Heart right ventricle (tissue), 16 donors: Measurements from ENCODE around the gene TM4SF1. TPM values are rescaled to one million over a fixed set of nuclear protein-coding genes. Genes with fewer than 3 reads are reported as not detected.

Experiments used
- ATAC-seq, 8 donors: fragments of 200-7000 bp; cut with Tn5 transposase; one replicate each; pipeline ENCODE4 v1.9.1; 2020; ENCODE audit warnings: mild to moderate bottlenecking in 8 of 8, moderate library complexity in 8 of 8, moderate number of reproducible peaks in 1 of 8
- DNase-seq, 2 donors: peaks; one replicate each; pipeline ENCODE4 v3.0.0-alpha.2; 2020
- H3K27ac ChIP-seq, 10 donors: fragments of 200-600 bp; sonication (generic) in 2 of 10; one replicate each; pipeline versions ENCODE4 v1.5.0 to v1.8.0; 2020 to 2022; ENCODE audit warnings: mild to moderate bottlenecking in 3 of 10
- H3K27me3 ChIP-seq, 7 donors: fragments of 200-600 bp; one replicate each; pipeline ENCODE4 v1.8.0; 2021 to 2022; ENCODE audit warnings: mild to moderate bottlenecking in 2 of 7
- H3K36me3 ChIP-seq, 9 donors: fragments of 200-600 bp; sonication (generic) in 1 of 9; one replicate each; pipeline versions ENCODE4 v1.5.0 to v1.8.0; 2020 to 2022; ENCODE audit warnings: mild to moderate bottlenecking in 2 of 9
- H3K4me1 ChIP-seq, 9 donors: fragments of 200-600 bp; sonication (generic) in 1 of 9; one replicate each; pipeline versions ENCODE4 v1.5.0 to v1.8.0; 2020 to 2022; ENCODE audit warnings: mild to moderate bottlenecking in 4 of 9
- H3K4me3 ChIP-seq, 10 donors: fragments of 200-600 bp; sonication (generic) in 2 of 10; one replicate each; pipeline versions ENCODE4 v1.5.0 to v1.8.0; 2020 to 2022; ENCODE audit warnings: mild to moderate bottlenecking in 7 of 10, moderate library complexity in 2 of 10
- H3K9me3 ChIP-seq, 11 donors: fragments of 200-600 bp in 10 of 11; sonication (generic) in 2 of 11; one replicate each; pipeline versions ENCODE4 v1.5.0 to v1.8.0; 2013 to 2022; ENCODE audit warnings: mild to moderate bottlenecking in 2 of 11, control low read depth in 1 of 11, moderate library complexity in 1 of 11
- CTCF ChIP-seq, 9 donors: fragments of 200-600 bp; sonication (generic) in 2 of 9; IDR thresholded peaks; one replicate each; pipeline versions ENCODE4 v1.5.0 to v1.8.0; 2021 to 2022; ENCODE audit warnings: antibody characterized with exemption in 9 of 9, mild to moderate bottlenecking in 5 of 9, moderate library complexity in 1 of 9
- WGBS, 2 donors: extraction: QIAGEN DNeasy Blood & Tissue Kit; methylation state at CpG; one replicate each; pipeline ENCODE4 v1.1.7; 2013; ENCODE audit warnings: inconsistent platforms in 1 of 2; 5-methylcytosine and 5-hydroxymethylcytosine counted together
- intact Hi-C, 10 donors: fragments of 100-400 bp; cut with DNase I; formaldehyde crosslinking; loops; one replicate each; pipeline versions ENCODE4 v1.11.1 to v1.14.2; 2022
- polyA plus RNA-seq, 2 donors: library from polyadenylated mRNA; stranded (reverse); fragments of 200-250 nt; gene quantifications; one replicate each; pipeline ENCODE4 v1.2.3, GENCODE V29; 2013
- total RNA-seq, 10 donors: library from RNA; stranded (reverse); fragmentation: NEBNext Ultra II Directional in 3 of 10; extraction: Animal tissue kit (Norgen Biotek cat#: 25700) in 3 of 10; gene quantifications; one replicate each; pipeline versions ENCODE4 v1.2.1 to v1.2.4, GENCODE V29; 2021 to 2023
- donor health status: Arrhythmogenic right ventricular cardiomyopathy.
- donor health status: ischemic (EF 13 %, LVEDD 7.1; RV severe dilation, severe dysfunction).
- donor health status: healthy with polysubstance abuse.
- donor health status: DM: no; HTN: yes; CAD: no.
- donor health status: DM: no; HTN: no; CAD: no.
- donor health status: ischemic (EF 25% LVEDD 6.9; RV normal size, moderate dysfunction).
- donor health status: ischemic (EF 25% LVEDD 5.7; RV mildly dilated, moderate dysfunction).
- donor health status: healthy.
- donor health status: DM: yes; HTN: yes; CAD: no.
- donor health status: Ischemic cardiomyopathy.
- donor health status: ischemic (EF 35%, LVEDD 5.7; RV mildly dilated, moderate dysfunction).
- donor health status: nonischemic (EF 11% LVEDD 7.7; RV severe dilation, severe dysfunction).
- donor health status: DM: yes; HTN: yes; CAD: no.
- donor health status: PGD.
- donor health status: ischemic (EF 29% LVEDD 5.4; RV normal size, mild dysfunction).
- donor health status: nonischemic (EF 23%, LVEDD 6.1; RV moderate dilation, normal function).

Gene TM4SF1
- total and polyA plus RNA-seq, 12 donors: 63.6 to 142 (median 104) TPM

GRCh38 chr3:149375501-149376196 lies 1.8 kb downstream of the TM4SF1 start:
- Histone ChIP-seq H3K27ac (peak overlapping the region; percentile 9 to 90 (median 88)), H3K27me3 (no peaks in the 10 kb centered on the region), H3K4me3 (peak overlapping the region; percentile 27 to 69 (median 60)), H3K4me1 (peaks cover 0 to 53% (median 45%) of the 10 kb centered on the region in 9 donors), H3K9me3 (no peaks in the 10 kb centered on the region), H3K36me3 (peaks cover 0 to 52% (median 21%) of the 10 kb centered on the region in 9 donors)
- ATAC-seq (no peak), DNase-seq (no peak)
- WGBS, 2 donors: 50 to 58% methylated on average over 4 of the region's 4 CpGs
- TF ChIP-seq CTCF (IDR thresholded peaks at IDR 0.05): no peak
- intact Hi-C loops: loop anchor here in 1 of 10 donors (5.0 kb wide), 1 partner anchor 43 kb away; the partner anchor contains the start of gene TM4SF18

- Histone ChIP-seq H3K27ac (peak overlapping the region; percentile 9 to 90 (median 88)), H3K4me3 (peak overlapping the region; percentile 27 to 69 (median 60)), H3K27me3 (no peaks in the 10 kb centered on the region), H3K9me3 (no peaks in the 10 kb centered on the region), H3K36me3 (peaks cover 0 to 59% (median 21%) of the 10 kb centered on the region in 9 donors), H3K4me1 (peaks cover 0 to 60% (median 51%) of the 10 kb centered on the region in 9 donors)
- intact Hi-C loops: loop anchor here in 1 of 10 donors (5.0 kb wide), 1 partner anchor 43 kb away; the partner anchor contains the start of gene TM4SF18
- no peak for TF ChIP-seq CTCF (IDR thresholded peaks at IDR 0.05)
- DNase-seq (no peak), ATAC-seq (no peak)
- WGBS, 2 donors: 70 to 72% methylated on average over 3 of the region's 3 CpGs
Measured at GRCh38 chr3:149374793-149375500, 2.5 kb downstream of the TM4SF1 start.

GRCh38 chr3:149374391-149374790 lies 3.1 kb downstream of the TM4SF1 start:
- Histone ChIP-seq H3K36me3 (peaks cover 0 to 64% (median 21%) of the 10 kb centered on the region in 9 donors), H3K4me1 (peaks cover 0 to 66% (median 55%) of the 10 kb centered on the region in 9 donors), H3K27me3 (no peaks in the 10 kb centered on the region), H3K27ac (peak overlapping the region in 9 of 10 donors; percentile 19 to 90 (median 87)), H3K9me3 (no peaks in the 10 kb centered on the region), H3K4me3 (peak overlapping the region in 9 of 10 donors; percentile 27 to 69 (median 61))
- intact Hi-C loops: no loop called here
- ATAC-seq (no peak), DNase-seq (no peak)
- WGBS, 2 donors: 41 to 57% methylated on average over 1 of the region's 1 CpG
- TF ChIP-seq CTCF (IDR thresholded peaks at IDR 0.05): no peak
